ENCODE measurements around the gene AUTS2.

Gene AUTS2

DNA sequence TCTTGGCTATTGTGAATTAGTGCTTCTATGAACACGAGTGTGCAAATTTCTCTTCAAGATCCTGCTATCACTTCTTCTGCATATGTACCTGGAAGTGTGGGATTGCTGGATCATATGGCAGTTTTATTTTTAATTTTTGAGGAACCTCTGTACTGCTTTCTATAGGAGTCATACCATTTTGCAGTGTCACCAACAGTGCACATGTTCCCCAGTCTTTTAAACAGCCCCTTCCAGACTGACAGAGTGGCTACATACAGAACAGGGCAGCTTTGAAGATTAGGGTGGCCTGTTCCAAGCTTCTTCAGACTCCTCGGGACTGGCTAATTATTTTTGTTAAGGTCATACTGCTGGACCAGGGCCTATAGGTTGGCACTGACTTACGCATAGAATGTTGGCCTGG, 82.9 kb downstream of the AUTS2 start:
- Histone ChIP-seq H3K9me3 (no peaks in the 10 kb centered on the region), H3K4me1 (ENCODE audit: control insufficient read depth in 1 of 2, insufficient read depth in 1 of 2, low read depth in 1 of 2, low read length in 1 of 2) (peaks cover 5 to 9% of the 10 kb centered on the region in 2 experiments), H3K4me3 (ENCODE audit: low read depth in 1 of 2, low read length in 1 of 2) (no peak overlapping the region), H3K36me3 (no peaks in the 10 kb centered on the region), H3K27ac (no peak overlapping the region), H3K27me3 (no peaks in the 10 kb centered on the region)
- TF ChIP-seq, protein P1, sequence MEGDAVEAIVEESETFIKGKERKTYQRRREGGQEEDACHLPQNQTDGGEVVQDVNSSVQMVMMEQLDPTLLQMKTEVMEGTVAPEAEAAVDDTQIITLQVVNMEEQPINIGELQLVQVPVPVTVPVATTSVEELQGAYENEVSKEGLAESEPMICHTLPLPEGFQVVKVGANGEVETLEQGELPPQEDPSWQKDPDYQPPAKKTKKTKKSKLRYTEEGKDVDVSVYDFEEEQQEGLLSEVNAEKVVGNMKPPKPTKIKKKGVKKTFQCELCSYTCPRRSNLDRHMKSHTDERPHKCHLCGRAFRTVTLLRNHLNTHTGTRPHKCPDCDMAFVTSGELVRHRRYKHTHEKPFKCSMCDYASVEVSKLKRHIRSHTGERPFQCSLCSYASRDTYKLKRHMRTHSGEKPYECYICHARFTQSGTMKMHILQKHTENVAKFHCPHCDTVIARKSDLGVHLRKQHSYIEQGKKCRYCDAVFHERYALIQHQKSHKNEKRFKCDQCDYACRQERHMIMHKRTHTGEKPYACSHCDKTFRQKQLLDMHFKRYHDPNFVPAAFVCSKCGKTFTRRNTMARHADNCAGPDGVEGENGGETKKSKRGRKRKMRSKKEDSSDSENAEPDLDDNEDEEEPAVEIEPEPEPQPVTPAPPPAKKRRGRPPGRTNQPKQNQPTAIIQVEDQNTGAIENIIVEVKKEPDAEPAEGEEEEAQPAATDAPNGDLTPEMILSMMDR (IDR thresholded peaks at IDR 0.05): no peak

DNA sequence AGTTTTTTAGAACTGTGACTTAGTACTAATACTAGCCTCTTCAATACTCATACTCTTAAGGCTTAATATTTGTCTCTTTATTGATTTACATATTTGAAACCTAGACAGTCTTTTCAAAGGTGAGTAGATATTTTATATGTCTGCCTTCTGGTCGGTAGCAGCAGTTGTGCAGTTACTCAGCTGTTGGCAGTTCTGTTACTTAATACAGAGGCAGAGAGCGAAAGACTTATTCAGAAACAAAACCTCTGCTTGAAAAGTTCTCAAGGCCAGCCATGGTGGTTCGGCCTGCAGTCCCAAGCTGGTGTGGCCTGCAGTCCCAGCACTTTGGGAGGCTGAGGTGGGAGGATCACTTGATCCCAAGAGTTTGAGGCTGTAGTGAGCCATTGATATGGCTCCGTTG, 84.2 kb downstream of the AUTS2 start:
- H3K9me3 ChIP-seq: no peaks in the 10 kb centered on the region
- H3K36me3 ChIP-seq: no peaks in the 10 kb centered on the region
- H3K27me3 ChIP-seq: no peaks in the 10 kb centered on the region
- H3K4me1 ChIP-seq (ENCODE audit: control insufficient read depth in 1 of 2, insufficient read depth in 1 of 2, low read depth in 1 of 2, low read length in 1 of 2): peaks cover 5 to 9% of the 10 kb centered on the region in 2 experiments
- H3K4me3 ChIP-seq (ENCODE audit: low read depth in 1 of 2, low read length in 1 of 2): no peak overlapping the region
- TF ChIP-seq, protein P1 (IDR thresholded peaks at IDR 0.05): no peak
- no peak overlapping the region for H3K27ac ChIP-seq

DNA sequence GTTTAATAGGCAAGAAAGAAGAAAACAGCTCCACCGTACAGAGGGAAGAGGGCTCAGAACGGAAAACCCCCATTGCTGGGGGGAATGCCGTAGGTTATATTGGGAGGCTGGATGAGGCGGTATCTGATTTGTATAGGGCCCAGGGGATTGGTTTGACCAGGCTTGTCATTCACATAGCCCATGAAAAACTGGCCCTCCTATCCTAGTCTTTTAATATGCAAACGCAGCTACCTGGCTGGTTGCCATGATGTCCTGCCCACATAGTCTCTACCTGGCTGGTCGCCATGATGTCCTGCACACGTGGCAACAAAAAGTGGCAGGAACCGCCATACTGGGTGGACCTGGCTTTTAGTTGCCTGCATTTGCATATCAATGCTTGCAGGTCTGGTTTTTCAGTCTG, 84.7 kb downstream of the AUTS2 start:
- peaks cover 5 to 9% of the 10 kb centered on the region in 2 experiments for H3K4me1 ChIP-seq (ENCODE audit: control insufficient read depth in 1 of 2, insufficient read depth in 1 of 2, low read depth in 1 of 2, low read length in 1 of 2)
- H3K27ac ChIP-seq: no peak overlapping the region
- H3K36me3 ChIP-seq: no peaks in the 10 kb centered on the region
- no peak overlapping the region for H3K4me3 ChIP-seq (ENCODE audit: low read depth in 1 of 2, low read length in 1 of 2)
- H3K27me3 ChIP-seq: no peaks in the 10 kb centered on the region
- H3K9me3 ChIP-seq: no peaks in the 10 kb centered on the region
- TF ChIP-seq, protein P1 (IDR thresholded peaks at IDR 0.05): no peak

DNA sequence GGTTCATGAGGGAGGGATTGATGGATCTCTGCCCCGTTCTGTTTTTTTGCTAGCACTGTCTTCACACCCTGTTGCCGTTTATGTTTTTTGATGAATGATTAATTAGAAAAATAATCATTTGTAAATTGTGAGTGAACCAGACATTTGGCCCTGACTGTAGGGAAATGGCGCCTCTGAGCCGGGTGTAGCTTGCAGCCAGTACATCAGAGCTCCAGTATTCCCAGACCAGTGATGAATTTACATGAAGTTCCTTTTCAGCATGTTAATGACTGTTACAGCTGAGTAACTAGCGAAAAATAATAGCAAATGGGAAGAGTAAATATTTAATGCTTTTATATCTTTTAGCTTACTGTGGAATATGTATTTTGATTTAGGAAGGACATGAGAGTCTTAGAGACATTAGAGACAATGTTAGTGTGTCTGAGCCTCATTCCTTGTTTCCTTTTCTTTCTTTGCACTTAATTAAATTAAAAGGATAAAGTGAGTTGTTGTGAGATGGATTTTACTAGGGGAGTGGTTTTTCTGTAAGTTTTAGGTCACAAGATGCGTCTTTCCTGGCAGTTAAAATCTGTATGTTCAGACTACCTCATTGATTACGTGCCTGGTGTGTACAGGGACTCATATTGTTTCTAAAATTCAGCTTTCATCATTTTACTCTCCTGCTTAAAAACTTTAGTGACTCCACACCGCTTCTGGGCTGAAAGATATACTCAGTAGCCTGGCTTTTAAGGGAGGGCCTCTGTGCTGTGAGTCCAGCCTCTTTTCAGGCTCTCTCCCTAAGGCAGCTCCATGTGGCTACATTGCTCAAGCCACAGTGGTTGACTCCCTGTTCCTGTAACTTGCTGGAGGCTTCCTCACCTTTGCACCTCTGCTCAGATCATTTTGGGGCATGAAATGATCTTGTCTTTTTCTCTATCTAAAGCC, 86.4 kb downstream of the AUTS2 start:
- TF ChIP-seq, protein P1 (IDR thresholded peaks at IDR 0.05): no peak
- H3K36me3 ChIP-seq: no peaks in the 10 kb centered on the region
- no peaks in the 10 kb centered on the region for H3K27me3 ChIP-seq
- no peak overlapping the region for H3K27ac ChIP-seq
- no peaks in the 10 kb centered on the region for H3K9me3 ChIP-seq
- H3K4me1 ChIP-seq (ENCODE audit: control insufficient read depth in 1 of 2, insufficient read depth in 1 of 2, low read depth in 1 of 2, low read length in 1 of 2): peaks cover 0 to 3% of the 10 kb centered on the region in 2 experiments
- no peak overlapping the region for H3K4me3 ChIP-seq (ENCODE audit: low read depth in 1 of 2, low read length in 1 of 2)

DNA sequence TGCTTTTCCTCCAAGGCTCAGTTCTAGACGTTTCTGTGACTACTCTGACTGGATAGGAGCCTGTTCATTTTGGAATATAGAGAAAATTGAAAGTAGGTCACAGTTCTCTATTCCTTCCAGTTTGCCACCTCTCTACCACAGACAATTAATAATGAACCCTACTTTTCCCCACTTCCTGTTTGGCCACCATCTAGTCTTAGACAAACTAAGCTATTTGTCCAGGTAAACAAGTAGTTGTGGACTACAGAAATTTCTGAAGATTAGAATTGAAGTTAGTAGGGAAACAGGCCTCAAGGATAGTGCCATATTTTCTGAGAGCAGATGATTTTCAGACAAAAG, 87.0 kb downstream of the AUTS2 start:
- Histone ChIP-seq H3K27me3 (no peaks in the 10 kb centered on the region), H3K4me3 (ENCODE audit: low read depth in 1 of 2, low read length in 1 of 2) (no peak overlapping the region), H3K4me1 (ENCODE audit: control insufficient read depth in 1 of 2, insufficient read depth in 1 of 2, low read depth in 1 of 2, low read length in 1 of 2) (peaks cover 0 to 3% of the 10 kb centered on the region in 2 experiments), H3K27ac (no peak overlapping the region), H3K9me3 (no peaks in the 10 kb centered on the region), H3K36me3 (no peaks in the 10 kb centered on the region)
- TF ChIP-seq, protein P1 (IDR thresholded peaks at IDR 0.05): no peak

Data from neutrophil (primary cell).